MCF 10A (cell line): ENCODE data around the gene ITGA5. TPM values are rescaled to one million over a fixed set of nuclear protein-coding genes. Genes with fewer than 3 reads are reported as not detected.

Experiments used
- BruUV-seq: library from RNA; stranded (reverse); fragments of 400-500 nt; replicated peaks from 2 replicates; lab custom pipeline; 2021; lab: Mats Ljungman, UMichigan
- CTCF ChIA-PET: fragments of 300-600 bp; sonication (Branson Sonifier 250); formaldehyde crosslinking; extraction: SDS; loops from one replicate; lab custom pipeline; 2021; ENCODE audit warnings: antibody characterized with exemption, inconsistent platforms; lab: Yijun Ruan, JAX
- POLR2A ChIA-PET: fragments of 300-600, 350-650 bp; sonication (Branson Sonifier 250); formaldehyde crosslinking; extraction: SDS; loops from one replicate; lab custom pipeline; 2020; ENCODE audit warnings: antibody characterized with exemption, inconsistent platforms; lab: Yijun Ruan, JAX
- DNase-seq: peaks from one replicate; pipeline ENCODE4 v3.0.0-alpha.2; 2018; ENCODE audit not compliant: unreplicated experiment
- H3K27ac Mint-ChIP-seq: one replicate; pipeline ENCODE4 v1.8.0; 2022; ENCODE audit warnings: mild to moderate bottlenecking, low read depth, mixed read lengths; ENCODE audit not compliant: unreplicated experiment
- H3K27me3 Mint-ChIP-seq: one replicate; pipeline ENCODE4 v1.8.0; 2022; ENCODE audit warnings: mixed read lengths; ENCODE audit not compliant: insufficient read depth, unreplicated experiment
- H3K36me3 Mint-ChIP-seq: one replicate; pipeline ENCODE4 v1.8.0; 2022; ENCODE audit warnings: mild to moderate bottlenecking, moderate library complexity, mixed read lengths; ENCODE audit not compliant: insufficient read depth, unreplicated experiment
- H3K4me1 Mint-ChIP-seq: one replicate; pipeline ENCODE4 v1.8.0; 2022; ENCODE audit warnings: mixed read lengths; ENCODE audit not compliant: insufficient read depth, unreplicated experiment
- H3K4me3 Mint-ChIP-seq: one replicate; pipeline ENCODE4 v1.8.0; 2022; ENCODE audit warnings: mild to moderate bottlenecking, moderate library complexity, mixed read lengths; ENCODE audit not compliant: unreplicated experiment
- H3K9me3 Mint-ChIP-seq: one replicate; pipeline ENCODE4 v1.8.0; 2022; ENCODE audit warnings: mixed read lengths; ENCODE audit not compliant: unreplicated experiment
- intact Hi-C: fragments of 100-400 bp; cut with micrococcal nuclease; formaldehyde crosslinking; loops from 2 replicates; pipeline ENCODE4 v1.14.1; 2022
- total RNA-seq: library from RNA; stranded (reverse); gene quantifications from 2 replicates; pipeline ENCODE4 v1.2.3, GENCODE V29; 2022
- TF ChIP-seq, protein P1 (sequence below): fragments of 200-600 bp; IDR thresholded peaks from one replicate; pipeline ENCODE4 v1.8.0; 2022; ENCODE audit warnings: antibody characterized with exemption, mild to moderate bottlenecking; ENCODE audit not compliant: unreplicated experiment

Gene ITGA5
- total RNA-seq, 1 experiment from 2014 or later, result 110 TPM

DNA sequence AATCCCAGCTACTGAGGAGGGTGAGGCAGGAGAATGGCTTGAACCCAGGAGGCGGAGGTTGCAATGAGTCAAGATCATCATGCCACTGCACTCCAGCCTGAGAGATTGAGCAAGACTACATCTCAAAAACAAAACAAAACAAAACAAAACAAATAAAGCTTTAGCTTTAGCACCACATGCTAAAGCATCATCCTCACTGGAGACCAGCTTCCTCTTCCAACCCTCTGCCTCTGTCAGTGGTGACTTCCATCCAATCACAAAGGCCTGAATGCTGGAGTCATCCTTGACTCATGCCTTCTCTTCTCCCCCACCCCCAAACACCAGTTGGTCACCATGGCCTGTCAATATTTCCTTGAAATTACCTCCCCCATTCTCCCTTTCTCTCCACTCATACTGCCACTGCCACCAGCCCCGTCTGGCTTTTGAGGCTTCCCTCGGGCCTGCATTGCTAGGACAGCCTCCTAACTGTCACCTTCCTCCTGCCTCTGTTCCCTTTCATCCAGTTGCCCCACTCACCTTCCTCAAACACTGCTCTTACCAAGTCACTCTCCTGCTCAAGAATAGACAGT is 35.9 kb downstream of the ITGA5 start:
- no peak overlapping the region for H3K4me3 Mint-ChIP-seq
- peaks cover 35% of the 10 kb centered on the region for H3K4me1 Mint-ChIP-seq
- TF ChIP-seq, protein P1, sequence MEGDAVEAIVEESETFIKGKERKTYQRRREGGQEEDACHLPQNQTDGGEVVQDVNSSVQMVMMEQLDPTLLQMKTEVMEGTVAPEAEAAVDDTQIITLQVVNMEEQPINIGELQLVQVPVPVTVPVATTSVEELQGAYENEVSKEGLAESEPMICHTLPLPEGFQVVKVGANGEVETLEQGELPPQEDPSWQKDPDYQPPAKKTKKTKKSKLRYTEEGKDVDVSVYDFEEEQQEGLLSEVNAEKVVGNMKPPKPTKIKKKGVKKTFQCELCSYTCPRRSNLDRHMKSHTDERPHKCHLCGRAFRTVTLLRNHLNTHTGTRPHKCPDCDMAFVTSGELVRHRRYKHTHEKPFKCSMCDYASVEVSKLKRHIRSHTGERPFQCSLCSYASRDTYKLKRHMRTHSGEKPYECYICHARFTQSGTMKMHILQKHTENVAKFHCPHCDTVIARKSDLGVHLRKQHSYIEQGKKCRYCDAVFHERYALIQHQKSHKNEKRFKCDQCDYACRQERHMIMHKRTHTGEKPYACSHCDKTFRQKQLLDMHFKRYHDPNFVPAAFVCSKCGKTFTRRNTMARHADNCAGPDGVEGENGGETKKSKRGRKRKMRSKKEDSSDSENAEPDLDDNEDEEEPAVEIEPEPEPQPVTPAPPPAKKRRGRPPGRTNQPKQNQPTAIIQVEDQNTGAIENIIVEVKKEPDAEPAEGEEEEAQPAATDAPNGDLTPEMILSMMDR, result no peak
- H3K9me3 Mint-ChIP-seq, result no peaks in the 10 kb centered on the region
- POLR2A ChIA-PET, result interaction anchor here (0.7 to 1.2 kb wide), 2 partner anchors 13 to 40 kb away, joined by 3 read pairs; no protein-coding TSS in a partner anchor
- CTCF ChIA-PET, result interaction anchor here (0.6 to 8.2 kb wide), 11 partner anchors 9 to 168 kb away, joined by 3 to 120 read pairs (median 11); no protein-coding TSS in a partner anchor
- peak; percentile 91 for DNase-seq
- no TSS peak for BruUV-seq
- peak overlapping the region; percentile 82 for H3K27ac Mint-ChIP-seq
- H3K36me3 Mint-ChIP-seq, result no peaks in the 10 kb centered on the region
- intact Hi-C loops, result no loop called here
- H3K27me3 Mint-ChIP-seq, result no peaks in the 10 kb centered on the region

DNA sequence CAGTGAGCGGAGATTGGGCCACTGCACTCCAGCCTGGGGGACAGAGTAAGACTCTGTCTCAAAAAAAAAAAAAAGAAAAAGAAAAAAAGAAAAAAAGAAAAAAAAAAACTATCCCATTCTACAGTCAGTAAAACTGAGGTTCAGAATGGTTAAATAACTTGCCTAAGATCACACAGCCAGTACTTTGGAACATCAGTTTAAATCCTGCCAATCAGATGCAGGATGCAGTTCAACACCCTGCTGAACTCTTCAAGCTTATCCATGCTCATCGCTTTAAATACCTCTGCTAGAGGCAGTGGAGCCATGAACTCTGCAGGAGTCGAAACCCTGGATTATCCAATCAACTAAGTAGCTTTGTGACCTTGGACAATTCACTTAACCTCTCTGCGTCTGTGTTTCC is 37.9 kb downstream of the ITGA5 start:
- peaks cover 29% of the 10 kb centered on the region for H3K4me1 Mint-ChIP-seq
- no TSS peak for BruUV-seq

DNA sequence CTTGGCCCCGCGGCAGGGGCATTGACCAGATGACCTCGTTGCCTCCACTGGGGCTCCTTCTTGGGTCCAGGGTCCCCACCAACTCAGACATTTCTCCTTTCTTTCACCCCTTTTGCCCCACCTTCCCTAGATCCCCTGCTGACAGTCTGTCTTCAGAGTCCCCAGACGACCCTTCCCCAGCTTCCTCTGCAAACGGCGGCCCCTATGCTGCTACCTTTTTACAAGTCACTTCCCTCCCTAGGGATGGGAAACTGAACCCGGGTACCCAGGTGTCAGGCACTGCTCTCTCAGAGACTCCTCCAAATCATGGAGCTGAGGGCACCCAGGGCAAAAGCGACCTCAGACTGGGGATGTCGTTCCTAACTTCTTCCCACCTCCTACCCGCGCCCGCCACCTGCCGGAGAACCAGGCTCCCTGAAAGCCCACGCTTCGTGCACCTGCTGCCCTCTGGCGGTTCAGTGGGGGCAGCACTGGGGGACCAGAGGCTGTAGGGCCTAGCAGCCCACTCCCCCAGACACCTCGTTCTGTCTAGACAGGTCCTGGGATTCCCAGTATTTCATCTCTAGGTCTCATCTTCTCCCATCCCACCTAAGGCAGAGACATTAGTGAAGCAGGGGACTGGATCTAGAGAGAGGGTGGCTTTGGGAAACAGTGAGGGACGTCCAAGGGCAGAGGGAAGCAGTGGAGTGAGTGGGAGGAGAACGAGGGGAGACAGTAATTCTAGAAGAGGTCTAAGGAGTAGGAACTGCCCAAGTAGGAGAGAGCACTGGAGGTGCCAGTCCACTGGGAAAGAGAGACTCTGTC is 39.5 kb downstream of the ITGA5 start:
- Mint-ChIP-seq H3K4me1 (peaks cover 37% of the 10 kb centered on the region), H3K27ac (peak overlapping the region; percentile 49), H3K9me3 (no peaks in the 10 kb centered on the region), H3K27me3 (no peaks in the 10 kb centered on the region), H3K4me3 (peak overlapping the region; percentile 74), H3K36me3 (no peaks in the 10 kb centered on the region)
- ChIA-PET CTCF (interaction anchor here (0.6 to 8.2 kb wide), 71 partner anchors 8 to 575 kb away, joined by 3 to 120 read pairs (median 6); partner anchors contain the start of genes COPZ1, HNRNPA1, HOXC5 and NFE2), POLR2A (interaction anchor here (0.7 to 2.4 kb wide), 10 partner anchors 8 to 99 kb away, joined by 3 to 20 read pairs (median 4); partner anchors contain the start of gene HNRNPA1)
- intact Hi-C loops, result loop anchor here (1.0 kb wide), 2 partner anchors 9 to 15 kb away; no protein-coding TSS in a partner anchor
- TF ChIP-seq, protein P1, result peak; percentile 99
- no TSS peak for BruUV-seq
- peak; percentile 92 for DNase-seq

More for the DNA sequence above, 37.9 kb downstream of the ITGA5 start:
- Mint-ChIP-seq H3K27ac (no peak overlapping the region), H3K27me3 (no peaks in the 10 kb centered on the region), H3K9me3 (no peaks in the 10 kb centered on the region), H3K4me3 (no peak overlapping the region), H3K36me3 (no peaks in the 10 kb centered on the region)
- TF ChIP-seq, protein P1, result no peak
- intact Hi-C loops, result no loop called here
- DNase-seq, result no peak
- ChIA-PET POLR2A (interaction anchor here (0.6 to 2.4 kb wide), 5 partner anchors 10 to 1592 kb away, joined by 3 to 20 read pairs (median 3); partner anchors contain the start of gene RAB5B), CTCF (interaction anchor here (0.6 to 8.2 kb wide), 29 partner anchors 8 to 766 kb away, joined by 3 to 120 read pairs (median 11); no protein-coding TSS in a partner anchor)
